HG02588 (cell line): ENCODE measurements around the gene CCNG2.

ENCODE experiments used
- ATAC-seq: cut with Tn5 transposase; IDR thresholded peaks from one replicate; pipeline ENCODE4 v1.9.1; 2021; ENCODE audit warnings: mild to moderate bottlenecking, moderate library complexity; ENCODE audit not compliant: unreplicated experiment

Gene CCNG2

GRCh38 chr4:77146186-77147078 lies 10.6 kb upstream of the CCNG2 start:
- no peak for ATAC-seq

GRCh38 chr4:77147079-77147782 lies 9.8 kb upstream of the CCNG2 start:
- no peak for ATAC-seq

GRCh38 chr4:77148078-77148477 lies 8.9 kb upstream of the CCNG2 start:
- ATAC-seq = no peak

DNA sequence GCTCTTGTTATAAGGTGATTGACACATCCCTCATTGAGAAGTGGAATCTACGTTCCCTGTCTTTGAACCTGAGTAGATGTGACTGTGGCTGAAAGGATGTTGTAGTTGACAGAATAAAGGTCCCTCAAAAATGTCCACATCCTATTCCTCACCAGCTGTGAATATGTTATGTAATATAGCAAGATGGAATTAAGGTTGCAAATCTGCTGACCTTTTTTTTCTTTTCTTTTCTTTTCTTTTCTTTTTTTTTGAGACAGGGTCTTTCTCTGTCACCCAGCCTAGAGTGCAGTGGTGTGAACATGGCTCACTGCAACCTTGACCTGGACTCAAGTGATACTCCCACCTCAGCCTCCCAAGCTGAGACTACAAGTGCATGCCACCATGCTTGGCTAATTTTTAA lies 7.2 kb upstream of the CCNG2 start:
- ATAC-seq = no peak

- no peak for ATAC-seq
Measured at GRCh38 chr4:77151241-77151640, 5.8 kb upstream of the CCNG2 start.

- ATAC-seq = no peak
Measured at GRCh38 chr4:77152421-77152820, 4.6 kb upstream of the CCNG2 start.

DNA sequence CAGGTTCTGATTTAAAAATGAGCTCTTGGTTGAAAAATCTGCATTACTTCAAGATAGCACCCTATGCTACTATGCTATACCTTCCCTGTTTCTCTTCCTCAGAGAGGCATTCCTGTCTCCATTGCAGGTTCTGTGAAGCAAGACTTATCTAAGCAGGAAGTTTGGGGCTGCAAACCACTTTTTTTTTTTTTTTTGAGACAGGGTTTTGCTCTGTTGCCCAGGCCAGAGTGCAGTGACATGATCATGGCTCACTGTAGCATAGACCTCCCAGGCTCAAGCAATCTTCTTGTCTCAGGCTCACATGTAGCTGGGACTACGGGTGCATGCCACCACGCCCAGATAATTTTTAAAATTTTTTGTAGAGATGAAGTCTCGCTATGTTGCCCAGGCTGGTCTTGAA lies 4.0 kb upstream of the CCNG2 start:
- no peak for ATAC-seq

DNA sequence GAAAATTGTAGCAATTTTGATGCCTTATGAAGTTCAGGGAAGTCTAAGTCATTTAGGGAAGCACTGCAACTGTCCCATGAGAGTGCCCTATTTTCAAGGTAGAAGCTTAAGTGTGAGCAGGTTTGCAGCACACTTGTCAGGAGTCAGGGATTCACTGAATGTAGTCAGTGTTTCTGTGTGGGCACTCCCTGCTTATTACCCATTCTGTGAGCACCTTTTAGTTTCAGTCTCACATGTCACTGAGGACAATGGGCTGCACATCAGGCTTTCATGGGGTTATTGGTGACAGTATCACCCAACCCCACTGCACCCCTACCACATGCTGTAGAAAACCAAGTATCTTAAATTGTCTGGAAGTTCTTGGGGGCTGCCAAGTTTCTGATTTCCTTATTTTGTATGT lies 2.9 kb upstream of the CCNG2 start:
- no peak for ATAC-seq

GRCh38 chr4:77154761-77155499 lies 2.1 kb upstream of the CCNG2 start:
- no peak for ATAC-seq

GRCh38 chr4:77155631-77156452 lies 1.2 kb upstream of the CCNG2 start:
- ATAC-seq = no peak

DNA sequence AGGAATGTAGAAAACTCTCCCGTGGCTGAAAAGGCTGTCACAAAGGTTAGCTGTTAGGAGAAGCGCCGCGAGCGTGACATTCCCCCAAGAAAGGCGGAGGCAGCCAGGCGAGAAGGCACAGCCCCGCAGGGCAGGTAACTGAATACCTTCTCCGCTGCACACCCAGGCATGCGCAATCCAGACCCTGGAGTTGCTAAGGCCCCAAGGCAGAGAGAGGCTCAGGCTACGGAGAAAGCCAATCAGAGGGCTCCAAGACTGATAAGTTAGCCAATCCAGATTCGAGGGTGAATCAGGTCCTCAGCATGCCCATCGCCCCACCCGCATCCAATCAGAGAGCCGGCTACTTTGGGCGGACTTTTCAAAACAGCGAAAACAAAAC lies 485 bp upstream of the CCNG2 start:
- ATAC-seq = peak; percentile 87

GRCh38 chr4:77157859-77158486 lies 966 bp downstream of the CCNG2 start:
- peak; percentile 57 for ATAC-seq

GRCh38 chr4:77158487-77158861 lies 1.5 kb downstream of the CCNG2 start:
- no peak for ATAC-seq

GRCh38 chr4:77159806-77160205 lies 2.8 kb downstream of the CCNG2 start:
- no peak for ATAC-seq

- no peak for ATAC-seq
Measured at GRCh38 chr4:77163641-77164040, 6.6 kb downstream of the CCNG2 start.

DNA sequence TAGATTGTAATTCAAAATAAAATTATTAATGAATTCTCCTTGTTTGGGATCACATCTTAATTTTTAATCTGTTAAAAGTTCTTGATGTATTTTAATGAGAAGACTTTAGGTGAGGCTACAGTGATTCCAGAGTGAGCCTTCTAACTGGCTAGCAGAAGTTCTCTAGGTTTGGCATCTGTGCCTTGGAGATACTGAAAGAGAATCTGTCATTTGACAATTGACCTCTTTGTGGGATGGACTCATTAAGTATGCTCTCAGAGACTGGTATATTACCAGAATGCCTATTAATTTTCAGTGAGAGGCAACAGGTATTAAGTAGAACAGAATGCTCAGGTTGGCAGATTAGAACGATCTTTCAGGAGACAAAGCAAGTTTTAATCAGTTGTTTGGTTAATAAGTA lies 10.2 kb downstream of the CCNG2 start:
- no peak for ATAC-seq

DNA sequence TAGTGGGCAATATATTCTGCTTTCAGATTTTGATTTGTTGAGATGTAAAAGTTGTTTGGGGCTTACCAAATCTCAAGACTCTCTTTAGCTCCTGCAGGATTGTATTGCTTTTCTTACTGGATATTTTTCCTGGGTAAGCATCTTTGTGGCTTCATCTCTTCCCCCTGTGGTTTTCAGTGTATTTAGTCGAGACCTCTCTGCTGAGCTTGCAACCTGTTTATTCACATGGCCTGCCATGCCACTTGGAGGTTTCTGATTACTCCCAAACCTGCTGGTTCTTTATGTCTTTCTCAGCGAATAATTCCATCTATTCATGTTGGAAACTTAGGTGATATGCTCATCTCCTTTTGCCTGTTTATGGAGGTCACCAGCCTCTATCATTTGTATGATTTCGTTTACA lies 10.9 kb downstream of the CCNG2 start:
- no peak for ATAC-seq

DNA sequence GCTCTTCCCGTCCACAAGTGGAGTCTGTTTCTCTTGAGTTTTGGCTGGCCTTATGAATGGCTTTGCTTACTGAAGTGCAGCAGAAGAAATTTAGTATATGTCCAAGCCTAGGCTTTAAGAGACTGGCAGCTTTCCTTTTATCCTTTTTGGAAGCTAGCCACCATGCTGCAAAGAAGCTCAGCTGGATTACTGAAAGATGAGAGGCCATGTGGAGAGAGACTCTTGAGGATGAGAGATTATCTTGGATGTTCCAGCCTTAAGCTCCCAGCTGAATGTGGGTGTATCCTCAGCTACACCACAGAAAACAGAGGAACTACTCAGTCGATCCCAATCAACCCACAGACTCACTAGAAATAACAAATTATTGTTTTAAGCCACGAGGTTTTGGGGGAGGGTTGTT lies 12.5 kb downstream of the CCNG2 start:
- ATAC-seq = no peak

GRCh38 chr4:77170926-77171325 lies 13.9 kb downstream of the CCNG2 start:
- no peak for ATAC-seq

DNA sequence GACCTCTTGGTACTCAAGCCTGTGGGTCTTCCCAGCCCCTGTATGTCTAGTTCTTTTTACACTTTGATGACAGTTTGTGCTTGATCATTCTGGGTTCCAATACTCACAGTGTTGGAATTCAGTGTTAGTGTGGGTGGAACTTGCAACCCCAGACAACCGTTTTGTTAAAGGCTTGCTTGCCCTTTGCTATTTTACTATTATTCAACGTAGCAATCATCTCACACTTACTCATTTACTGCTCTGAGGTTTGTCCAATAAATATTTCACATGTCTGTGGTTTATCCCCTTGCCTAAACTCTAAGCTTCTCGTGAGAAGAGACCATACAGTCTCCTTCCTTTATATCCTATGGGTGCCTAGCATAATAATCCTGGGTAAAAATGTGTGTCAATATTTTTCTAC lies 15.3 kb downstream of the CCNG2 start:
- ATAC-seq = no peak
